Tibial nerve (tissue), 4 donors: ENCODE measurements around the gene SORBS1. TPM values are rescaled to one million over a fixed set of nuclear protein-coding genes. Genes with fewer than 3 reads are reported as not detected.

Experiments
- DNase-seq, 2 donors: peaks; one replicate each; pipeline ENCODE4 v3.0.0-alpha.2; 2019; ENCODE audit warnings: low spot score in 2 of 2
- H3K27ac ChIP-seq, 4 donors: fragments of 200-600 bp; sonication (generic) in 3 of 4; one replicate each; pipeline ENCODE4 v1.5.1; 2017 to 2019; ENCODE audit warnings: mild to moderate bottlenecking in 1 of 4
- H3K27me3 ChIP-seq, 2 donors: fragments of 200-600 bp; sonication (generic) in 1 of 2; one replicate each; pipeline versions ENCODE4 v1.5.1 to v1.6.0; 2017 to 2019
- H3K36me3 ChIP-seq, 3 donors: fragments of 200-600 bp; sonication (generic); one replicate each; pipeline ENCODE4 v1.5.1; 2018 to 2019
- H3K4me1 ChIP-seq, 4 donors: fragments of 200-600 bp; sonication (generic) in 3 of 4; one replicate each; pipeline ENCODE4 v1.5.1; 2017 to 2019
- H3K4me3 ChIP-seq, 4 donors: fragments of 200-600 bp; sonication (generic) in 3 of 4; one replicate each; pipeline ENCODE4 v1.5.1; 2017 to 2019; ENCODE audit warnings: mild to moderate bottlenecking in 1 of 4, moderate library complexity in 1 of 4
- H3K9me3 ChIP-seq, 4 donors: fragments of 200-600 bp; sonication (generic) in 3 of 4; one replicate each; pipeline ENCODE4 v1.5.1; 2017 to 2019
- EP300 ChIP-seq, 2 donors: sonication (generic); formaldehyde crosslinking; IDR thresholded peaks; one replicate each; pipeline ENCODE4 v1.6.1; 2017; ENCODE audit warnings: antibody characterized with exemption in 2 of 2, mild to moderate bottlenecking in 1 of 2
- POLR2A ChIP-seq, 2 donors: fragments of 450-650 bp; IDR thresholded peaks; one replicate each; pipeline ENCODE4 v1.6.1; 2017; ENCODE audit warnings: antibody characterized with exemption in 2 of 2, mild to moderate bottlenecking in 2 of 2, moderate library complexity in 2 of 2
- WGBS, 2 donors: methylation state at CpG; one replicate each; pipeline ENCODE4 v1.1.5; 2018; 5-methylcytosine and 5-hydroxymethylcytosine counted together
- total RNA-seq, 4 donors: library from RNA; depleted of rRNA; stranded (reverse); fragments of >200 nt; gene quantifications; one replicate each; pipeline ENCODE4 v1.1.0, GENCODE V29; 2016
- TF ChIP-seq, protein P1 (sequence below), 5 experiments: fragments of 200-600 bp in 3 of 5; fragments of 450-650 bp in 2 of 5; sonication (generic) in 3 of 5; IDR thresholded peaks; one replicate each; pipeline ENCODE4 v1.5.1; 2016 to 2019; ENCODE audit warnings: antibody characterized with exemption in 5 of 5, mild to moderate bottlenecking in 3 of 5, moderate library complexity in 2 of 5

Gene SORBS1
- total RNA-seq, 4 donors from 2014 or later, result 427 to 623 (median 567) TPM

DNA sequence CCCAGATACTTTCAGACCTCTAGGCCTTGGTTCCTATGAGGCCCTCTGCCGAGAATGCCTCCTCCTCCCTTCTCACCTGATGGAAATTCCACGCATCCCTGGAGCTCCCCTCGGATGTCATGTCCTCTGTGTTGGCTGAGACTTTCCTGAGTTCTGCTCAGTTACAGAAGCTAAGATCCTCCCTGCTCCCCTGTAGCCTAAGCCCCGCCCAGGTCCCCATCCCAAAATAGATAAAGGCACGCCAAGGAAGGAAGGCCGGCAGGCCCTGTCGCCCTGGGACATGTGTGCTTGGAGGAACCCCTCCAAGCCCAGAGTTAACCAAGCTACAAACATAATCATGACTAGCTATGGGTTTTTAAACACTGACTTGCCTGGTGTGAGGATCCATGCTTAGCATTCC lies 123.5 kb downstream of the SORBS1 start:
- Histone ChIP-seq H3K4me1 (peaks cover 0 to 55% (median 7%) of the 10 kb centered on the region in 4 donors), H3K27me3 (no peaks in the 10 kb centered on the region), H3K36me3 (peaks cover 0 to 26% (median 0%) of the 10 kb centered on the region in 3 donors), H3K9me3 (no peaks in the 10 kb centered on the region), H3K4me3 (no peak overlapping the region), H3K27ac (peak overlapping the region in 1 of 4 donors; percentile 64)
- 75 to 80% methylated on average over 7 of the region's 7 CpGs for WGBS, 2 donors
- no peak for TF ChIP-seq POLR2A (IDR thresholded peaks at IDR 0.05)
- TF ChIP-seq, protein P1, sequence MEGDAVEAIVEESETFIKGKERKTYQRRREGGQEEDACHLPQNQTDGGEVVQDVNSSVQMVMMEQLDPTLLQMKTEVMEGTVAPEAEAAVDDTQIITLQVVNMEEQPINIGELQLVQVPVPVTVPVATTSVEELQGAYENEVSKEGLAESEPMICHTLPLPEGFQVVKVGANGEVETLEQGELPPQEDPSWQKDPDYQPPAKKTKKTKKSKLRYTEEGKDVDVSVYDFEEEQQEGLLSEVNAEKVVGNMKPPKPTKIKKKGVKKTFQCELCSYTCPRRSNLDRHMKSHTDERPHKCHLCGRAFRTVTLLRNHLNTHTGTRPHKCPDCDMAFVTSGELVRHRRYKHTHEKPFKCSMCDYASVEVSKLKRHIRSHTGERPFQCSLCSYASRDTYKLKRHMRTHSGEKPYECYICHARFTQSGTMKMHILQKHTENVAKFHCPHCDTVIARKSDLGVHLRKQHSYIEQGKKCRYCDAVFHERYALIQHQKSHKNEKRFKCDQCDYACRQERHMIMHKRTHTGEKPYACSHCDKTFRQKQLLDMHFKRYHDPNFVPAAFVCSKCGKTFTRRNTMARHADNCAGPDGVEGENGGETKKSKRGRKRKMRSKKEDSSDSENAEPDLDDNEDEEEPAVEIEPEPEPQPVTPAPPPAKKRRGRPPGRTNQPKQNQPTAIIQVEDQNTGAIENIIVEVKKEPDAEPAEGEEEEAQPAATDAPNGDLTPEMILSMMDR (IDR thresholded peaks at IDR 0.05), result no peak
- no peak for TF ChIP-seq EP300 (IDR thresholded peaks at IDR 0.05)
- DNase-seq, result no peak

DNA sequence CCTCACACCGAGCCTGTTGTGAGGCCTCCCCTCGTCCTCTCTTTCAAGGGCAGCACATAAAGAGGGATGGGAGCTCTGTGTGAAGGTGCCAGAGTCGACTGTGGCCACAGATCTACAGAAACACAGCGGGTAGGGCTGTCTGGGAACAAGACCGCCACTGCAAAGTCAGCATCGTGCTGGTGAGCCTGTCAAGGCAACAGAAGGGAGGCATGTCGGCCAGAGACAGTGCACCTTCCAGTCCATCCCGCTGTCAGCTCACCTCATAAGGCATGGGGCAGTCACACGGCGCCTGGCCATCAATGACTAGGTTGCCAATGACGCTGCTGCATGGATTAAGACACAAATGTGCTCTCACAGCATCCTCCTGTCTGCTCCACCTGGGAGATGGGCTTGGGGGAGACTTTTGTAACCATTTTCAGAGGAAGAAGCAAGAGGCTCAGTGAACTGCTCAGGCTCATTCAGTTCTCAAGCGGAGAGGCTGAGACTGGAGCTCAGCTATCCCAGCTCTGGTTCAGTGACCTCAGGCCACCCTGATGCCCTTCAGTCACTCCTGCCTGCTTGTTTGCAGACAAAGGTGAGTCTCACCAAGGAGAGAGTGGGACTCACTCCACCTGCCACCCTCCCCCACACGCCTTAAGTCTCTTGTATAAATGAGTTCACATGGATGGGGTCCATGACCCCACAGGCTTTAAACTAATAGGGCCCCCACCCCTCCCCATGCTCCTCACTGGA lies 125.5 kb downstream of the SORBS1 start:
- no peaks in the 10 kb centered on the region for H3K27me3 ChIP-seq
- no peak overlapping the region for H3K4me3 ChIP-seq
- no peaks in the 10 kb centered on the region for H3K9me3 ChIP-seq
- DNase-seq, result no peak
- H3K27ac ChIP-seq, result peak overlapping the region in 2 of 4 donors; percentile 46 to 75
- TF ChIP-seq EP300 (IDR thresholded peaks at IDR 0.05) (no peak), POLR2A (IDR thresholded peaks at IDR 0.05) (no peak)
- TF ChIP-seq, protein P1 (IDR thresholded peaks at IDR 0.05), result no peak
- WGBS, 2 donors, result 88 to 94% methylated on average over 13 of the region's 13 CpGs
- H3K4me1 ChIP-seq, result peaks cover 0 to 67% (median 14%) of the 10 kb centered on the region in 4 donors
- H3K36me3 ChIP-seq, result peaks cover 0 to 26% (median 0%) of the 10 kb centered on the region in 3 donors

DNA sequence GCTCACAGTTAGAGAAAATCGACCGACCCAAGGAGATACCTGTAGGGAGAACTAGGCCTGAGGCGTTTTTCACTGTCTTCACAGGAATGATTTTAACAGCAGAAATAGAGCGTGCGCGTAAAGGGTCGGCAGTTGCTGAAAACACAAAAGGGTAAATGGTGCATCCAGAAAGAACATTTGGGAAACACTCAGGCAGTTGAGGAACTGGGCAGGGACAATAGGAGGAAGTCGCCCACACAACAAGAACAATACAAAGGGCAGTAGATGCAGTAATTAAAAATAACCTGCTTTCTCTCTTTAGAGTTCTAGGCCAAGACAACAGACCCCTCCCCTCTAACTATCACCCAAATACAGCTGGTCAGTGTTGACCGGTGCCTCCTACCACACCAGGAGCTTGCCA lies 126.6 kb downstream of the SORBS1 start:
- 77 to 84% methylated on average over 9 of the region's 9 CpGs for WGBS, 2 donors
- Histone ChIP-seq H3K9me3 (no peaks in the 10 kb centered on the region), H3K27me3 (no peaks in the 10 kb centered on the region), H3K4me1 (peaks cover 0 to 64% (median 14%) of the 10 kb centered on the region in 4 donors), H3K4me3 (no peak overlapping the region), H3K27ac (peak overlapping the region in 2 of 4 donors; percentile 46 to 75), H3K36me3 (peaks cover 0 to 26% (median 0%) of the 10 kb centered on the region in 3 donors)
- no peak for DNase-seq
- TF ChIP-seq EP300 (IDR thresholded peaks at IDR 0.05) (no peak), POLR2A (IDR thresholded peaks at IDR 0.05) (no peak)
- TF ChIP-seq, protein P1 (IDR thresholded peaks at IDR 0.05), result no peak

DNA sequence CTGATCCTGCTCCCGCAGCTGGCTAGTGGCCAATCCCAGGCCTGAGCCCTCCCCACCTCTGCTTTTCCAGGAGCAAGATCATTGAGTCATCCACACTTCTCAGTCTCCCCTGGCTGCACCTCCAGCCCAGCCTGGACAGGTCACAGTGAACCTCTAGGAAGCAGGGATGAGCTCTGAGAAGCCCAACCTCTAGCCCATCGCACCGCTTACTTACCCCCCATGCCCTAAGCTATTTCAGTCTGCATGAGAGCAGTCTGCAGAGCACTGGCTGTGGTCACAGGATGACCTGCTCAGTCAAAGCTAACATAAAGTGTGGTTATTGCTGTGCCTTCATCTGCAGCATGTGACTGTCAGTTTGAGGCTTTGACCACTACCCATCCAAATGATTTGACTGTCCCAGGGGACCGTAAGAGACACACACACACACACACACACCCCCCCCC lies 129.2 kb downstream of the SORBS1 start:
- Histone ChIP-seq H3K36me3 (peaks cover 0 to 16% (median 0%) of the 10 kb centered on the region in 3 donors), H3K27ac (peak overlapping the region in 1 of 4 donors; percentile 75), H3K27me3 (no peaks in the 10 kb centered on the region), H3K4me1 (peaks cover 0 to 74% (median 15%) of the 10 kb centered on the region in 4 donors), H3K4me3 (no peak overlapping the region), H3K9me3 (no peaks in the 10 kb centered on the region)
- TF ChIP-seq POLR2A (IDR thresholded peaks at IDR 0.05) (no peak), EP300 (IDR thresholded peaks at IDR 0.05) (no peak)
- TF ChIP-seq, protein P1 (IDR thresholded peaks at IDR 0.05), result no peak
- DNase-seq, result no peak
- WGBS, 2 donors, result 68 to 84% methylated on average over 4 of the region's 4 CpGs
